Type B pancreatic cell (in vitro differentiated cells): ENCODE data around the gene TRAPPC2L. TPM values are rescaled to one million over a fixed set of nuclear protein-coding genes. Genes with fewer than 3 reads are reported as not detected.

ENCODE experiments used
- DNase-seq: peaks from one replicate; pipeline ENCODE4 v3.0.0; 2021; ENCODE audit warnings: mixed read lengths; ENCODE audit not compliant: unreplicated experiment; ENCODE audit errors: extremely low spot score
- H3K27ac Mint-ChIP-seq: 2 replicates; pipeline ENCODE4 v1.8.0; 2021; ENCODE audit warnings: mild to moderate bottlenecking, mixed read lengths
- H3K27me3 Mint-ChIP-seq: 2 replicates; pipeline ENCODE4 v1.8.0; 2021; ENCODE audit warnings: mixed read lengths
- H3K36me3 Mint-ChIP-seq: 2 replicates; pipeline ENCODE4 v1.8.0; 2021; ENCODE audit warnings: mixed read lengths
- H3K4me1 Mint-ChIP-seq: one replicate; pipeline ENCODE4 v1.8.0; 2021; ENCODE audit warnings: mixed read lengths; ENCODE audit not compliant: unreplicated experiment
- H3K4me3 Mint-ChIP-seq: 2 replicates; pipeline ENCODE4 v1.8.0; 2021; ENCODE audit warnings: mild to moderate bottlenecking, mixed read lengths
- H3K9me3 Mint-ChIP-seq: 2 replicates; pipeline ENCODE4 v1.8.0; 2021; ENCODE audit warnings: mixed read lengths
- CTCF ChIP-seq: fragments of 200-600 bp; sonication (generic); conservative IDR thresholded peaks from 2 replicates; pipeline ENCODE4 v1.5.0; 2021; ENCODE audit warnings: antibody characterized with exemption, mild to moderate bottlenecking
- total RNA-seq: library from RNA; stranded (reverse); gene quantifications from 2 replicates; pipeline ENCODE4 v1.2.1, GENCODE V29; 2021; ENCODE audit warnings: low replicate concordance

The TRAPPC2L gene
- total RNA-seq, 1 donor from 2014 or later: 91.4 TPM

GRCh38 chr16:88883946-88884345, 27.0 kb downstream of the TRAPPC2L start:
- TF ChIP-seq CTCF: no peak
- no peak for DNase-seq
- H3K27ac Mint-ChIP-seq: no peak overlapping the region
- H3K36me3 Mint-ChIP-seq: no peaks in the 10 kb centered on the region
- no peaks in the 10 kb centered on the region for H3K9me3 Mint-ChIP-seq
- no peak overlapping the region for H3K4me3 Mint-ChIP-seq
- no peaks in the 10 kb centered on the region for H3K27me3 Mint-ChIP-seq
- peaks cover 8% of the 10 kb centered on the region for H3K4me1 Mint-ChIP-seq

- Mint-ChIP-seq H3K4me3 (no peak overlapping the region), H3K9me3 (no peaks in the 10 kb centered on the region), H3K4me1 (peaks cover 8% of the 10 kb centered on the region)
These were observed 27.8 kb downstream of the TRAPPC2L start for GRCh38 chr16:88884569-88885271.

DNA sequence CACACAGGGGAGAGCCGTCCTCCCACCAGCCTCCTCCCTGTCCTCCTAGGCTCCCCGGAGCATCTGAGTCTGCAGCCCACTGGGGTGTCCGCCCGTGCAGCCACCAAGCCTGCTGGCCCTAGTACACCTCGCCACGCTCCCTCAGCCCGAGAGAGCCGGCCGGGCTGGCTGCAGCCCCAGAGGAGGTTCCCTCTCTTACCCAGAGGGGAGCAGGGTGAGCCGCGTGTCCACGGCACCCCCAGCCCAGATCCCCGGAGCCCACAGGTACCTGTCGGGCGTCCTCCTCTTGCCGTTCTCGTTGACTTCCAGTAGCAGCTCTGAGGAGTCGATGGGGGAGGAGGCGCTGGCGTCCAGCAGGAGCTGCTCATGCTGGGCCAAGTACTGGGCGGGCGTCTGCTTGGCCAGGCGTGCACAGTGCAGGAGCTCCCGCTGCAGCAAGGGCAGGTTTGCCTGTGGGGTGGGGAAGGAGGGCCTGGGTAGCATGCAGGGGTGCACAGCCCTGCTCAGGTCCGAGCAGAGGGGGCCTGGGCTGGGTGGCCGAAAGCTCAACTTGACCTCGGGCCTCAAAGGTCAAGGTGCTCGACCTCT, 28.9 kb downstream of the TRAPPC2L start:
- no peak overlapping the region for H3K4me3 Mint-ChIP-seq
- no peak for TF ChIP-seq CTCF
- H3K27me3 Mint-ChIP-seq: no peaks in the 10 kb centered on the region
- no peaks in the 10 kb centered on the region for H3K36me3 Mint-ChIP-seq
- no peak for DNase-seq
- H3K9me3 Mint-ChIP-seq: no peaks in the 10 kb centered on the region
- no peaks in the 10 kb centered on the region for H3K4me1 Mint-ChIP-seq
- no peak overlapping the region for H3K27ac Mint-ChIP-seq

More at GRCh38 chr16:88884569-88885271, 27.8 kb downstream of the TRAPPC2L start:
- Mint-ChIP-seq H3K27ac (no peak overlapping the region), H3K36me3 (no peaks in the 10 kb centered on the region), H3K27me3 (no peaks in the 10 kb centered on the region)
- no peak for TF ChIP-seq CTCF
- no peak for DNase-seq

DNA sequence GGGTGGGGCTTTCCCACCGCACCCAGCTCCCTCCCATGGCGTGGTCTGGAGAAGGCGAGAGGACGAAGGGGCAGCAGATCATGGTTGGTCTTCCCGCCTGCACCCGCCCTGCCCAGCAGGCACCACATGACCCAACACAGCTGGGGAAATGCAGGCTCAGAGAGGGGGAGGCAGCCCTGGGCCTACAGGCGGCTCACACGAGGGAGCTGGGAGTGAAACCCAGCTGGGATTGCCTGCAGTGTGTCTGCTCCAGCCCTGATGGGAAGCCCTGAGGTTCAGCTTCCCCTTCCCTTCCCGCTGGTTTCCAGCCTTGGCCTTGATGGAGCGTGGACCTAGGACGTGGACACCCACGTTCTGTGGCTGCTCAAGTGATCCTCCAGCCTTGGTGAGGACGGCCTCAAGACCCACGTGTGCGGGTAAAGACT, 29.5 kb downstream of the TRAPPC2L start:
- H3K4me1 Mint-ChIP-seq: no peaks in the 10 kb centered on the region
- H3K27ac Mint-ChIP-seq: no peak overlapping the region
- TF ChIP-seq CTCF: no peak
- no peaks in the 10 kb centered on the region for H3K27me3 Mint-ChIP-seq
- H3K9me3 Mint-ChIP-seq: no peaks in the 10 kb centered on the region
- no peak for DNase-seq
- no peaks in the 10 kb centered on the region for H3K36me3 Mint-ChIP-seq
- no peak overlapping the region for H3K4me3 Mint-ChIP-seq

GRCh38 chr16:88886845-88887521, 30.1 kb downstream of the TRAPPC2L start:
- Mint-ChIP-seq H3K27ac (no peak overlapping the region), H3K4me3 (no peak overlapping the region), H3K4me1 (no peaks in the 10 kb centered on the region), H3K36me3 (no peaks in the 10 kb centered on the region), H3K9me3 (no peaks in the 10 kb centered on the region), H3K27me3 (no peaks in the 10 kb centered on the region)
- DNase-seq: no peak
- TF ChIP-seq CTCF: no peak
